ENCODE data around the gene IQCN.
A peak's percentile ranks its signal among the peaks of the same experiment; 100 is the strongest.

The IQCN gene, protein sequence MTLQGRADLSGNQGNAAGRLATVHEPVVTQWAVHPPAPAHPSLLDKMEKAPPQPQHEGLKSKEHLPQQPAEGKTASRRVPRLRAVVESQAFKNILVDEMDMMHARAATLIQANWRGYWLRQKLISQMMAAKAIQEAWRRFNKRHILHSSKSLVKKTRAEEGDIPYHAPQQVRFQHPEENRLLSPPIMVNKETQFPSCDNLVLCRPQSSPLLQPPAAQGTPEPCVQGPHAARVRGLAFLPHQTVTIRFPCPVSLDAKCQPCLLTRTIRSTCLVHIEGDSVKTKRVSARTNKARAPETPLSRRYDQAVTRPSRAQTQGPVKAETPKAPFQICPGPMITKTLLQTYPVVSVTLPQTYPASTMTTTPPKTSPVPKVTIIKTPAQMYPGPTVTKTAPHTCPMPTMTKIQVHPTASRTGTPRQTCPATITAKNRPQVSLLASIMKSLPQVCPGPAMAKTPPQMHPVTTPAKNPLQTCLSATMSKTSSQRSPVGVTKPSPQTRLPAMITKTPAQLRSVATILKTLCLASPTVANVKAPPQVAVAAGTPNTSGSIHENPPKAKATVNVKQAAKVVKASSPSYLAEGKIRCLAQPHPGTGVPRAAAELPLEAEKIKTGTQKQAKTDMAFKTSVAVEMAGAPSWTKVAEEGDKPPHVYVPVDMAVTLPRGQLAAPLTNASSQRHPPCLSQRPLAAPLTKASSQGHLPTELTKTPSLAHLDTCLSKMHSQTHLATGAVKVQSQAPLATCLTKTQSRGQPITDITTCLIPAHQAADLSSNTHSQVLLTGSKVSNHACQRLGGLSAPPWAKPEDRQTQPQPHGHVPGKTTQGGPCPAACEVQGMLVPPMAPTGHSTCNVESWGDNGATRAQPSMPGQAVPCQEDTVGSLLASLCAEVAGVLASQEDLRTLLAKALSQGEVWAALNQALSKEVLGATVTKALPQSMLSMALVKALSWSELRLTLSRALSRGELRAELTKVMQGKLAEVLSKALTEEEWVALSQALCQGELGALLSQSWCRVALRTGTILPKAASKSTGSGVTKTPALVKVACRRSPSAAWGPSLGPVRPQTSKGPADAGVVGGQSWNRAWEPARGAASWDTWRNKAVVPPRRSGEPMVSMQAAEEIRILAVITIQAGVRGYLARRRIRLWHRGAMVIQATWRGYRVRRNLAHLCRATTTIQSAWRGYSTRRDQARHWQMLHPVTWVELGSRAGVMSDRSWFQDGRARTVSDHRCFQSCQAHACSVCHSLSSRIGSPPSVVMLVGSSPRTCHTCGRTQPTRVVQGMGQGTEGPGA (N-terminal part only)

GRCh38 chr19:18274219-18274780 is at the start of gene IQCN:
IQCN (minus strand) TSS chr19:18274452; CDS start chr19:18269478, 4,974 bp downstream.
- no peak for DNase-seq (ENCODE audit: low read depth in 2 of 2)

DNA sequence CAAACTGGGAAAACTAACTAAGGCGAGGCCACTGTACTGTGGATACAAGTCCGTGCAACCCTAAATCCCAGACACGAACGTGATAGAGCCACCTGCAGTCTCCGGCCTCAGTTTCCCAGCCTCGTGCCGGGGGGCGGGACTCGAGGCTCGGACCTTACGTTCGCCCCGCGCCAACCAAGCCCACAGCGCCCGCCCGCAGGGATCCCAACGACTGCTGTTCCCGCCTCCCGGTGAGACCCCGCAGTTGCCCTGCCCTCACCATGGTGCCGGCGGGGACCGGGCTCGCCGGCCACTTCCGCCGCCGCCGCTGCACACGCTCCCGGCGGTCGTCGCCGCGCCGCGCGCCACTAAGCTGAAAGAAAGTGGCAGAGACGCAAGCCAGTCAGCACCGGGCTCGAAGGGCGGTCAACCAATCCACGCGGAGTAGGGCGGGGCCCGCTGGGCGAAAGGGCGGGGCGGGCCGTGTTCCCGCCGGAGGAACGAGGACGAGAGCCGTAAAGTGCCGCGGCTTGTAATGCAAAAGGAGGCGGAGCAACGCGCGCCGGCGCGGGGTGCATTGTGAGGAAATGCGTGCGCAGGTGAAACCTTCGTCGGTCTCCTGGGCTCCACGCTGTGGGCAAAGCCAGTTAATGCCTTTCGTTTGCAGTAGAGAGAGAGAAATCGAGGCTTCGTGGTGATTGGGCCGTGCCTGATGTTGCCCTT is 48.7 kb upstream of the IQCN start, which contains the start of gene LSM4:
LSM4 (minus strand) TSS at position 318 of the 702 bp plus-strand sequence; CDS start at position 262, 56 bp downstream.
- peak; percentile 99 to 100 for DNase-seq (ENCODE audit: low read depth in 2 of 2)

GRCh38 chr19:18322318-18322758 is 48.1 kb upstream of the IQCN start:
- no peak for DNase-seq (ENCODE audit: low read depth in 2 of 2)

GRCh38 chr19:18321734-18322102 is 47.5 kb upstream of the IQCN start:
- DNase-seq (ENCODE audit: low read depth in 2 of 2), result no peak

DNA sequence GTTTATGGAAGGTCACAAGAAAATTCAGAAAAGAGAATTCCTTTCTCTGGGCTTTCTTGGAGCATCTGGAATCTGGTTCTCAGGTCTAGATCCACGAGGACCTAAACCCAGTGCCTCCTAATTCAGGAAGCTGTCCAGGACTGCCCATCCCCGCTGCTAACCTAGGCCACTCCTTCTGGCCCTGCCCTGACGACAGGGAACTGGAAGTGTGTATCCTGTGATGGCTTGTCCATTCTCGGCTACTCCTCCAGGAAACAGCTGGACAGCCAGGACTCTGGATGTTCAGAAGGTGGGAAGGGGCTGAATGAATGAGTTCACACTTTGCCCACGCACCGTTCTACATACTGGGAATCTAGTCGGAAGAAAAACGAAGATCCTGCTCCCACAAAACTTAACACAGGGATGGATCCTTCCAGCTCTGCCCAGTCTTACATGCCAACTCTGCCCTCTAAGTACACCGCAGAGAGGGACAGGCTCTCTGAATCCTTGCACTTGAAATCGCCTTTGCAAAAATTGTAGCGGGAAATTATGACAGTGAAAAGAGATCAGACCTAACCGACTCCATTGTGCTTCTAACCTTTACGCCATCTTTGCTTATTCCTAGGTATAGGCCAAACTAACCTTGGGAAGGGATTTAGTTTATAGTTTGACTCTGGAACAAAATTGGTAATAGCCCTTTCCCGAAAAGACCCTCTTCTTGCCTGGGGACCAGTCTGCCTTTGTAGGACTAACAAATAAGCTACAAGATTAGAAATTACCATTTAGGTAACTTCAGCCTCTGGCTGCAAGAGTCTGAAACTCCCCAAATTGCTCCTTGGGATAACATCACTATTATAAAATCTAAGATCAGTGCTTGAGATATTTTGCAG is 46.8 kb upstream of the IQCN start:
- DNase-seq (ENCODE audit: low read depth in 2 of 2), result no peak

DNA sequence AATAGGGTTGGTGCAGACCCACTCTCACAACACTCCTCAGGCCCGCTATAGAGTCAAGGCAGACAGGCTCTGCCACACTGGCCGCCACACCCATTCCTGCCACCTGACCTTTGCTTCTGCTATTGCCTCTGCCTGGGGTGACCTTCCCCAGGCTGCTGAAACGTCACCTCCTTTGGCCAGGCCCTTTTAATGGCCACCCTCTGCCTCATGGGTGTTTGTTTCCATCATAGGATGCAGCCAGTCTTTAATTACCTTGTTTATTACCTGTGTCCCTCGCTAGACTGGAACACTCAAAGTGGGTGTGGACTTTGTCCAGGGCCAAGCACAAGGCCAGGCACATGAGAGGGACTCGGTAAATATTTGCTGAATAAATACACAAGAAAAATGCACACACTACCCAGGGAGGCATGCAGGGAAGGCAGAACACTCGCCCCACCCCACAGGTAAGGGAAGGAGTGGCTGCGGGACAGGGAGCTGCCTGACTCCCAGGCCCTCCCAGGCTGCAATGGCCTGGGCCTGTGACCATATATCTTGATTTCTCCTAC is 45.4 kb upstream of the IQCN start:
- DNase-seq (ENCODE audit: low read depth in 2 of 2), result no peak

DNA sequence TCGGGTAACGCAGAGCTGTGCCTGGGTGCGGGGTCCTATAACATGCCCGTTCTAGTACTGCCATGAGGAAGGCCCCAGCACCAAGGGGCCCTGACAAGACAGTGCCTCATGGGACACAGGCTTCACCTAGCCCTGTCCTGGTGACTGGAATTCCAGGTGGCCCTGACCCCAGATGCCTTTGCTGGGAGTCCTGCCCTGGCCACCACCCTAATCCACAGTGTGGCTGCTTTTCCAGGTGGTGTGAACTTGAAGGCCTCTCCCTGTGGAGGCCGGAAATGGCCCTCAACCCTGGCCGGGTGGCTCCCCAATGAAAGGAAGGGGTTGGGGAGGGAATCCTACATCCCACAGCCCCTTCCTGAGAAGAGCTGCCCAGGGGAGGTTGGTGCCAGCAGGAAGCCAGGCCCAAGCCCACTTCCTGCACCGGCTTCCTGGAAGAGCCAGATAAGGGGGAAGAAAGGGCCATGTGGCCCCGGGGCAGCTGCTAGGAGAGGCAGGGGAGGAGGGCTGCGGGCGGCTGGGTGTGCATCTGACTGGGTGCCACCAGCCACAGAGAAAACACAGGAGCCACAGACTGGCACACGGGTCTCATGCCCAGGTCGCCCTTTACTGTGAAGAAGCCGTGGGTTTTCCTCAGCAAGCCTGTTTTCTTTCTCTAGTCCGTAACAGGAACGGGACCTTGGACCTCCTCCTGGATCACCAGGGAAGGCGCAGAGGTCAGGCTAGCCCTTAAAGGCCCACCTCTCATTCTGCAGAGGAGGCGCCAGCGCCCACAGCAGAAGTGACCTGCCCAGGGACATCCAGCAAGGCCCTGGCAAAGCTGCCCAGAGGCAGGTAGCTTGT is 43.9 kb upstream of the IQCN start:
- DNase-seq (ENCODE audit: low read depth in 2 of 2), result no peak

DNA sequence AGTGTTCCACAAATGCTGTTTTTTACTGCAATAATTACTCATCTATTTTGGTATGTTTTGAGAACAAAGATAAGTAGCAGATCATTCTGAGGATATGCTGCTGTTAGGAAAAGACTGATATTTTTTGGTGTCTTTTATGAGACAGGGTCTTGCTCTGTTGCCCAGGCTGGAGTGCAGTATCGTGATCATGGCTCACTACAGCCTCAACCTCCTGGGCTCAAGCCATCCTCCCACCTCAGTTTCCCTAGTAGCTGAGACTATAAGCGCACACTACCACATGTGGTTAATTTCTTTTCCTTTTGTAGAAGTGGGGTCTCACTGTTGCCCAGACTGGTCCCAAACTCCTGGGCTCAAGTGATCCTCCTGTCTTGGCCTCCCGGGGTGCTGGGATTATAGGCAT is 39.1 kb upstream of the IQCN start:
- no peak for DNase-seq (ENCODE audit: low read depth in 2 of 2)

- no peak for DNase-seq (ENCODE audit: low read depth in 2 of 2)
Observed at GRCh38 chr19:18312092-18312534, 37.9 kb upstream of the IQCN start.

DNA sequence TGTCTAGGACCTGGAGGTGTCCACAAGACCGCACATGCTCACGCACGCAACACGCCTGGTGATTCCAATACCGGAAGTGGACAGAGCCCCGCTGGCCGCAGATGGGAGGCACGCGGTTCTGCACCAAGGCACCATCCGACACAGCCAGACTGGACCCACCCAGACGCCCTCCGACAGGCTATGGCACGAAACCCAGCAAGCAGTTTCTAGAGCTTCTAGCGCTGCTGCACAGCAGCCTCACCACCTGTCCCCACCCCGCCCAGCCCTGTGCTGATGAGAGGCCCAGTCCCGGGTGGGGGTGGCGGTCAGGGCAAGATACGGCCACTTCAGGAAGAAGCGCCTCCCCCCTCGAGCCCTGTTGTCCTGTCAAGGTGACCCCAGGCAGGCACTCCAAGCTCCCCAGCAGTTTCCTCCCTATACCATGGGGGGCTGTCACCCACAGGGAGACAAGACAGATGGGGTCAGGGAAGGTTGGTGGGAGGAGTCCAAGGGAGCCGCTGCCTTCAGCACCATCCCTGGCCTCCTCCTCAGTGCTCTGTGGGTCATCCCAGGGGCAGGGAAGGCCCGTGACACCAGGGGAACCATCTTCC is 37.3 kb upstream of the IQCN start:
- no peak for DNase-seq (ENCODE audit: low read depth in 2 of 2)

GRCh38 chr19:18310966-18311365 is 36.7 kb upstream of the IQCN start:
- no peak for DNase-seq (ENCODE audit: low read depth in 2 of 2)

- DNase-seq (ENCODE audit: low read depth in 2 of 2), result no peak
Observed at GRCh38 chr19:18310118-18310909, 36.1 kb upstream of the IQCN start.

GRCh38 chr19:18309525-18310064 is 35.3 kb upstream of the IQCN start:
- no peak for DNase-seq (ENCODE audit: low read depth in 2 of 2)

DNA sequence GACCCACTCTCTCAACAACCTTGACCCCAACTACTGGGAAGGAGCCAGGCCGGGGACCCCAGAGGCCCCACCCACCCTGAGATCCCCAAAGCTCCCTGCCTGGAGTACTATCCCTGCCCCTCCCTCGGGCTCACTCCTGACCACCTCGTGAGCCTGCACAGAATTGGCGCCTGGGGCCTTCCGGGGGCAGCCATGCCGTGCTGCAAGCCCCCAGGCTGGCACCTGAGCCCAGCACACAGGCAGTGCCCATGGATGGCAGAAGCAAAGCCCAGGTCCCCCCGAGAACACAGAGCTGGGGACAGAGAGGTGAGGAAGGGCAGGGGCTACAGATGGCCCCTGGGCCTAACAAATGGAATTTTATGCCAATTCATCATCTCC is 34.7 kb upstream of the IQCN start:
- DNase-seq (ENCODE audit: low read depth in 2 of 2), result no peak

- no peak for DNase-seq (ENCODE audit: low read depth in 2 of 2)
Observed at GRCh38 chr19:18308051-18308947, 34.0 kb upstream of the IQCN start.

GRCh38 chr19:18307271-18307681 is 33.0 kb upstream of the IQCN start:
- DNase-seq (ENCODE audit: low read depth in 2 of 2), result no peak
